HL-60 (cell line): Measurements from ENCODE around the gene ABCA1.

Experiments
- DNase-seq, 2 experiments: peaks; one replicate each; pipeline ENCODE4 v3.0.0-alpha.2; 2010 to 2020; ENCODE audit warnings: low read depth in 1 of 2, low spot score in 1 of 2
- H3K27ac ChIP-seq: fragments of 250-450 bp; sonication (Bioruptor Pico); replicated peaks from 2 replicates; pipeline ENCODE4 v1.5.1; 2020; ENCODE audit warnings: mild to moderate bottlenecking, moderate library complexity
- H3K27me3 ChIP-seq: fragments of 250-450 bp; sonication (Bioruptor Pico); 2 replicates; pipeline ENCODE4 v1.5.1; 2021; ENCODE audit warnings: mild to moderate bottlenecking, moderate library complexity; ENCODE audit not compliant: insufficient read depth, poor library complexity, severe bottlenecking
- H3K4me3 ChIP-seq: replicated peaks from 2 replicates; pipeline ENCODE4 v1.5.1; 2011; ENCODE audit warnings: mild to moderate bottlenecking, control low read depth, low read length; ENCODE audit not compliant: insufficient read depth
- CTCF ChIP-seq: IDR thresholded peaks from one replicate; pipeline ENCODE4 v1.5.1; 2011; ENCODE audit warnings: low read length, control low read depth, inconsistent platforms; ENCODE audit not compliant: insufficient read depth
- GABPA ChIP-seq: IDR thresholded peaks from 2 replicates; pipeline ENCODE4 v1.6.1; 2012; ENCODE audit warnings: low read depth
- POLR2AphosphoS5 ChIP-seq: IDR thresholded peaks from 2 replicates; pipeline ENCODE4 v1.6.1; 2012; ENCODE audit warnings: low read depth
- SPI1 ChIP-seq: IDR thresholded peaks from 2 replicates; pipeline ENCODE4 v1.6.1; 2012; ENCODE audit warnings: low read depth, mild to moderate bottlenecking, borderline replicate concordance
- TF ChIP-seq, protein P1 (sequence below): IDR thresholded peaks from 2 replicates; pipeline ENCODE4 v1.6.1; 2012; ENCODE audit warnings: low read depth; ENCODE audit not compliant: insufficient replicate concordance

Gene ABCA1

DNA sequence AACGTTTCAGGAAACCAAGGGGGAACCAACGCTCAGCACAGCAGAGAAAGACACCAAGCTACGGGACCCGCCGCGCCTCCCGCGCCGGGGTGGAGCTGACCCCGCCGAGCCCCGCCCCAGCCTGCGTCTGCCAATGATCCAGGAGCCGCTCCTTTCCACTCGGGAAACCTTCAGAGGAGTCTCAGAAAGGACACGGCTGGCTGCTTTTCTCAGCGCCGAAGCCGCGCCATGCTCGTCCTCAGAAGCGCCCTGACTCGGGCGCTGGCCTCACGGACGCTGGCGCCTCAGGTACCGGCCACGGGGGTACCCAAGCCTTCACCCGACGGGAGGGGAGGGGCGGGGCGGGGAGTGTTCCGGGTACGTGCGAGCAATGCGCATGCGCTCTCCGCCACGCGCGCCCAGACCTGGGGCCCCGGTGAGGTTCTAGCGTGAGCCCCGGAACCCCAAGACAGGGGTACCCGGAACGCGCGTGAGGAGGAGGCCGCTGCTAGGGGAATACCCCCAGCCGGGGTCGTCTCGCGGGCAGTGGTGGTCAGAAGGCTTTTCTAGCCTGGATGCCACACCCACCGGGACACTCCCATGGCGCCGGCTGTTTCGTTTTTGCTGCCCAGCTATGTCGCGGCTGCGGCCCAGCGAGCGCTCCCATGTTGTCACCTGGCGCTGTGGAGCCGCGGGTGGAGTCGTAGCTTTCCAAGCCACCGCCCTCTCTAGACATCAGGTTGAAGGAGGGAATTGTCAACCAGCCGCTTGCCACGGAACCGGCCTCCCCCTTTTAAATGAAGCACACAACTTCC lies 180.2 kb downstream of the ABCA1 start, which contains the start of gene NIPSNAP3A:
Gene NIPSNAP3A, plus strand, starts transcription at position 119 of the 794 bp plus-strand sequence. Its CDS starts 110 bp downstream, at position 229.
- peak; percentile 68 to 94 for DNase-seq
- H3K27me3 ChIP-seq, result no peaks in the 10 kb centered on the region
- TF ChIP-seq CTCF (no peak), GABPA (no peak), POLR2AphosphoS5 (peak; percentile 70; the same call in 1 of the 2 replicates)
- TF ChIP-seq, protein P1, sequence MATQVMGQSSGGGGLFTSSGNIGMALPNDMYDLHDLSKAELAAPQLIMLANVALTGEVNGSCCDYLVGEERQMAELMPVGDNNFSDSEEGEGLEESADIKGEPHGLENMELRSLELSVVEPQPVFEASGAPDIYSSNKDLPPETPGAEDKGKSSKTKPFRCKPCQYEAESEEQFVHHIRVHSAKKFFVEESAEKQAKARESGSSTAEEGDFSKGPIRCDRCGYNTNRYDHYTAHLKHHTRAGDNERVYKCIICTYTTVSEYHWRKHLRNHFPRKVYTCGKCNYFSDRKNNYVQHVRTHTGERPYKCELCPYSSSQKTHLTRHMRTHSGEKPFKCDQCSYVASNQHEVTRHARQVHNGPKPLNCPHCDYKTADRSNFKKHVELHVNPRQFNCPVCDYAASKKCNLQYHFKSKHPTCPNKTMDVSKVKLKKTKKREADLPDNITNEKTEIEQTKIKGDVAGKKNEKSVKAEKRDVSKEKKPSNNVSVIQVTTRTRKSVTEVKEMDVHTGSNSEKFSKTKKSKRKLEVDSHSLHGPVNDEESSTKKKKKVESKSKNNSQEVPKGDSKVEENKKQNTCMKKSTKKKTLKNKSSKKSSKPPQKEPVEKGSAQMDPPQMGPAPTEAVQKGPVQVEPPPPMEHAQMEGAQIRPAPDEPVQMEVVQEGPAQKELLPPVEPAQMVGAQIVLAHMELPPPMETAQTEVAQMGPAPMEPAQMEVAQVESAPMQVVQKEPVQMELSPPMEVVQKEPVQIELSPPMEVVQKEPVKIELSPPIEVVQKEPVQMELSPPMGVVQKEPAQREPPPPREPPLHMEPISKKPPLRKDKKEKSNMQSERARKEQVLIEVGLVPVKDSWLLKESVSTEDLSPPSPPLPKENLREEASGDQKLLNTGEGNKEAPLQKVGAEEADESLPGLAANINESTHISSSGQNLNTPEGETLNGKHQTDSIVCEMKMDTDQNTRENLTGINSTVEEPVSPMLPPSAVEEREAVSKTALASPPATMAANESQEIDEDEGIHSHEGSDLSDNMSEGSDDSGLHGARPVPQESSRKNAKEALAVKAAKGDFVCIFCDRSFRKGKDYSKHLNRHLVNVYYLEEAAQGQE, result peak; percentile 4
- H3K4me3 ChIP-seq, result peak within 1 kb of the TSS; percentile 83
- peak within 1 kb of the TSS; percentile 93 for H3K27ac ChIP-seq

GRCh38 chr9:104747245-104747564 lies 180.8 kb downstream of the ABCA1 start:
- TF ChIP-seq POLR2AphosphoS5, result no peak
- TF ChIP-seq, protein P1, result peak; percentile 36
- no peak for TF ChIP-seq CTCF
- TF ChIP-seq GABPA, result no peak
- TF ChIP-seq SPI1, result no peak
- Histone ChIP-seq H3K27ac (peak overlapping the region; percentile 93), H3K4me3 (peak overlapping the region; percentile 83), H3K27me3 (no peaks in the 10 kb centered on the region)
- DNase-seq, result no peak

DNA sequence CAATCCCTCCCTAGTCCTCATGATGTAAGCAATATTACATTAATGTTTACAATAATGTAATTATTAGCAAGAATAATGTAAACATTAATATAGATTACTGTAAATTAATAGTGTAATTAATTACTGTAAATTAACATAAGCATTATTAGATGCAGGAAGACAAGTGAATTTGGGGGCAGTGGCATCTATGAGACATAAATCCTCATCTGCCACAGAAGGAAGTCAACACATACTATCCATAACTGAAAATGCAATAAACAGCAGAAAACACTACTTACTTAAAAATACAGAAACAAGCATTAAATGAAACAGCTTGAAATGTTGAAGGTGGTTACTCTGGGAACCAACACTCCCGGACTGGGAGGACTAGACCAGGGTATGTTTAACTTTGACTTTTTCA lies 181.2 kb downstream of the ABCA1 start:
- H3K27ac ChIP-seq, result peak overlapping the region; percentile 93

More for the DNA sequence above, 181.2 kb downstream of the ABCA1 start:
- Histone ChIP-seq H3K4me3 (peak overlapping the region; percentile 83), H3K27me3 (no peaks in the 10 kb centered on the region)
- TF ChIP-seq CTCF (no peak), SPI1 (no peak), POLR2AphosphoS5 (no peak), GABPA (no peak)
- TF ChIP-seq, protein P1, result no peak
- no peak for DNase-seq
